Chondrocyte (in vitro differentiated cells): Measurements from ENCODE around the gene NOP58. TPM values are rescaled to one million over a fixed set of nuclear protein-coding genes. Genes with fewer than 3 reads are reported as not detected.

Experiments used
- DNase-seq: peaks from one replicate; pipeline ENCODE4 v3.0.0; 2021; ENCODE audit warnings: mixed read lengths, low spot score
- H3K27ac Mint-ChIP-seq: one replicate; pipeline ENCODE4 v1.8.0; 2021; ENCODE audit warnings: mild to moderate bottlenecking, moderate library complexity, mixed read lengths; ENCODE audit not compliant: unreplicated experiment
- H3K27me3 Mint-ChIP-seq: 2 replicates; pipeline ENCODE4 v1.8.0; 2021; ENCODE audit warnings: low read depth, mixed read lengths
- H3K36me3 Mint-ChIP-seq: 2 replicates; pipeline ENCODE4 v1.8.0; 2021; ENCODE audit warnings: low read depth, mixed read lengths
- H3K4me1 Mint-ChIP-seq: 2 replicates; pipeline ENCODE4 v1.8.0; 2021; ENCODE audit warnings: low read depth, mild to moderate bottlenecking, mixed read lengths
- H3K4me3 Mint-ChIP-seq: one replicate; pipeline ENCODE4 v1.8.0; 2021; ENCODE audit warnings: mild to moderate bottlenecking, moderate library complexity, mixed read lengths; ENCODE audit not compliant: unreplicated experiment
- H3K9me3 Mint-ChIP-seq: 2 replicates; pipeline ENCODE4 v1.8.0; 2021; ENCODE audit warnings: low read depth, mixed read lengths
- CTCF ChIP-seq: fragments of 200-600 bp; sonication (generic); IDR thresholded peaks from 2 replicates; pipeline ENCODE4 v1.5.0; 2021; ENCODE audit warnings: antibody characterized with exemption, mild to moderate bottlenecking, moderate library complexity
- total RNA-seq: library from RNA; stranded (reverse); gene quantifications from 3 replicates; pipeline ENCODE4 v1.2.1, GENCODE V29; 2021

NOP58 gene
- total RNA-seq, 1 donor from 2014 or later = 32.3 TPM

GRCh38 chr2:202289394-202290204 is 24.0 kb downstream of the NOP58 start:
- H3K36me3 Mint-ChIP-seq = peaks cover 23% of the 10 kb centered on the region
- no peak overlapping the region for H3K27ac Mint-ChIP-seq
- no peak for TF ChIP-seq CTCF
- H3K4me3 Mint-ChIP-seq = no peak overlapping the region
- no peaks in the 10 kb centered on the region for H3K27me3 Mint-ChIP-seq
- no peaks in the 10 kb centered on the region for H3K9me3 Mint-ChIP-seq
- peaks cover 3% of the 10 kb centered on the region for H3K4me1 Mint-ChIP-seq
- no peak for DNase-seq

- no peak for DNase-seq
- H3K36me3 Mint-ChIP-seq = peaks cover 20% of the 10 kb centered on the region
- H3K9me3 Mint-ChIP-seq = no peaks in the 10 kb centered on the region
- TF ChIP-seq CTCF = no peak
- no peaks in the 10 kb centered on the region for H3K27me3 Mint-ChIP-seq
- peaks cover 9% of the 10 kb centered on the region for H3K4me1 Mint-ChIP-seq
- H3K4me3 Mint-ChIP-seq = no peak overlapping the region
- no peak overlapping the region for H3K27ac Mint-ChIP-seq
Observed at GRCh38 chr2:202290316-202290715, 24.8 kb downstream of the NOP58 start.

GRCh38 chr2:202290970-202291369 is 25.4 kb downstream of the NOP58 start:
- no peak overlapping the region for H3K27ac Mint-ChIP-seq
- H3K9me3 Mint-ChIP-seq = no peaks in the 10 kb centered on the region
- peaks cover 9% of the 10 kb centered on the region for H3K4me1 Mint-ChIP-seq
- no peak for TF ChIP-seq CTCF
- H3K36me3 Mint-ChIP-seq = peaks cover 20% of the 10 kb centered on the region
- H3K4me3 Mint-ChIP-seq = no peak overlapping the region
- DNase-seq = no peak
- no peaks in the 10 kb centered on the region for H3K27me3 Mint-ChIP-seq

GRCh38 chr2:202299712-202300111 is 34.1 kb downstream of the NOP58 start:
- H3K4me1 Mint-ChIP-seq = peaks cover 4% of the 10 kb centered on the region
- peaks cover 44% of the 10 kb centered on the region for H3K36me3 Mint-ChIP-seq
- H3K27ac Mint-ChIP-seq = no peak overlapping the region
- H3K9me3 Mint-ChIP-seq = no peaks in the 10 kb centered on the region
- no peak for TF ChIP-seq CTCF
- no peaks in the 10 kb centered on the region for H3K27me3 Mint-ChIP-seq
- no peak for DNase-seq
- H3K4me3 Mint-ChIP-seq = no peak overlapping the region

GRCh38 chr2:202306034-202306433 is 40.5 kb downstream of the NOP58 start:
- no peak overlapping the region for H3K27ac Mint-ChIP-seq
- no peak overlapping the region for H3K4me3 Mint-ChIP-seq
- H3K4me1 Mint-ChIP-seq = no peaks in the 10 kb centered on the region
- no peaks in the 10 kb centered on the region for H3K27me3 Mint-ChIP-seq
- no peaks in the 10 kb centered on the region for H3K9me3 Mint-ChIP-seq
- TF ChIP-seq CTCF = no peak
- peaks cover 36% of the 10 kb centered on the region for H3K36me3 Mint-ChIP-seq
- DNase-seq = no peak
